ENCODE results near the gene RAD52.
A peak's percentile ranks its signal among the peaks of the same experiment; 100 is the strongest.

RAD52 gene

GRCh38 chr12:949453-950191 is at the start of gene RAD52:
RAD52 (minus strand) TSS chr12:949694; CDS start chr12:933058, 16,636 bp downstream.
- DNase-seq: peak; percentile 99

DNA sequence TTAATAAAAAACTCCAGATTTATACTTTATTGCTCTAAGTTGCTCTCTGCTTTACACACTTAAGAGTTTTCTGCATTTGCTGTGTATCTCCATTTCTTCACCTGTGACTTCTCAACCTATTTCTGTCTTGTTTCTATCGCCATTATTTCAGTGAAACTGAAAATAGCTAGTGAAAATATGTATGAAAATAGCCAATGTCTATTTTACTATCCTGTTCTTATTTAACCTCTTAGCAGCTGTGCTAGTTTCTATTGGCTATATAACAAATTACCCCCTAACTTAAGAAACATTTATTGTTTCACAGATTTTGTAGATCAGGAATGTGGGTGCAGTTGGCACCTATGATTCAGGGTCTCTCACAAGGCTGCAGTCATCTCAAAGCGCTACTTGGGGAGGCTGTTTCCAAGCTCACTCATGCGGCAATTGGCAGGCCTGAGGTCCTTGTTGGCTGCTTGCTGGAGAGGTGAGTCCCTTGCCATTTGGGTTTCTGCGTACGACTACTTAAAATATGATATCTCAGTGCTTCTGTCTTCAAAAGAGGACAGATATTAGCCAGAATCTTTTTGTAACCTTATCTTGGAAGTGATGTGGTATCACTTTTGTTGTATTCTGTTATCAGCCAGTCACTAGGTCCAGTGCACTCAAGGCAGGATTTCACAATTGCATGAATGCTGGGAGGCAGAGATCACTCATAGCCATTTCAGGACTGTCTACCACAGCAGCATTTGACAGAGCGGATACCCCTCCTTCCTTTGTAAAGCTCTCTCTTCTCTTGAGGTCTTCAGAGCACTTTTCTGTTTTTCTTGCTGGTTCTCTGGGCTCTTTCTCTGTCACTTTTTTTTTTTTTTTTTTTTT is 48.8 kb upstream of the RAD52 start:
- DNase-seq: no peak

- no peak for DNase-seq
Measured at GRCh38 chr12:997505-997904, 48.0 kb upstream of the RAD52 start.

GRCh38 chr12:996881-997280 is 47.4 kb upstream of the RAD52 start:
- DNase-seq: no peak

- no peak for DNase-seq
Measured at GRCh38 chr12:992647-993046, 43.2 kb upstream of the RAD52 start.

DNA sequence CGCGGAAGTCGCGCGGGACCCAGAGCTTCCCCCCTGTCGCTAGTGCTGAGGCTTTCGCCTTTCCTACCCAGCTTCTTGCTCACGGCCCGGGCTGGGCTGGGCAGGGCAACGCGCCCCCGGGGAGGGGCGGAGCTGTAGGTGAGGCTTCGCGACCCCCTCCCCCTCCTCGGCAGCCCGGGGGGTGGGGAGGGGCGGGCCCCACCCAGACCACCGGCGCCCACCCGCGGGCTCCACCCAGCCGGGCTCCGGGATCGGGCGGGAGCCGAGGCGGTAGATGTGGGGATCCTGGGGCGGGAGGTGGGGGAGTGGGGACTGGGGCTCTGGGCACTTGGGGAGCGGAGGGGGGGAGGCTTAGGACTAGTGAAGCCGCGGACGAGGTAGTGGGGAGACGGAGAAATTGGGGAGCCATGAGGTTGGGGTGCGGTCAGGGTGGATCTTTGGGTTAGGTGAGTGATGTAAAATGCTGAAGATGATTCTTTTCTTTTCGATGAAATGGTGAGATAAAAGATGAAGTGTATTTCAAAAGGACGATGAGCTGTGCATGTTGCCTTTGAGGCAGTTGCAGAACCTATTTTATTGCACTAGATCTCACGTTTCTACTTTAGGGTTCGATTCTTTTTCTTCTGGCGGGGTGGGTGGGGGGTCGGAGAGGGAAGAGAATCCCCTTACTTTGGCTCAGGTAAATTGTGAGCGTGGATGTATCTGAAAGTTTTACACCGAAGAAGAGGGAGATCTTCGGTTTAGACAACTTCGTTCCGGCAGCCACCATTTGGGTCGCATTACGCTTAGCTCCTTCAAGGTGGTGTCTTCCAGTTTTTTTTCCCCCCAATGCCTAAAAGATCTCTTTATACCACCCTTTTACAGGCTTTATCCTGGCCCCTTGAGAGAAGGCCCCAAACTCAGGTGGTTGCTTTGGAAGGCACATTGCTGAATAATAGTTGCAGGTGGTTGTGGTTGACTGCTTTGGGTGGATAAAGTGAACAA is 42.1 kb upstream of the RAD52 start:
- no peak for DNase-seq

GRCh38 chr12:990661-991349 is 41.3 kb upstream of the RAD52 start, which contains the start of gene ERC1:
ERC1 (plus strand) TSS chr12:991223; CDS start chr12:1027904, 36,681 bp downstream.
- peak; percentile 92 for DNase-seq

DNA sequence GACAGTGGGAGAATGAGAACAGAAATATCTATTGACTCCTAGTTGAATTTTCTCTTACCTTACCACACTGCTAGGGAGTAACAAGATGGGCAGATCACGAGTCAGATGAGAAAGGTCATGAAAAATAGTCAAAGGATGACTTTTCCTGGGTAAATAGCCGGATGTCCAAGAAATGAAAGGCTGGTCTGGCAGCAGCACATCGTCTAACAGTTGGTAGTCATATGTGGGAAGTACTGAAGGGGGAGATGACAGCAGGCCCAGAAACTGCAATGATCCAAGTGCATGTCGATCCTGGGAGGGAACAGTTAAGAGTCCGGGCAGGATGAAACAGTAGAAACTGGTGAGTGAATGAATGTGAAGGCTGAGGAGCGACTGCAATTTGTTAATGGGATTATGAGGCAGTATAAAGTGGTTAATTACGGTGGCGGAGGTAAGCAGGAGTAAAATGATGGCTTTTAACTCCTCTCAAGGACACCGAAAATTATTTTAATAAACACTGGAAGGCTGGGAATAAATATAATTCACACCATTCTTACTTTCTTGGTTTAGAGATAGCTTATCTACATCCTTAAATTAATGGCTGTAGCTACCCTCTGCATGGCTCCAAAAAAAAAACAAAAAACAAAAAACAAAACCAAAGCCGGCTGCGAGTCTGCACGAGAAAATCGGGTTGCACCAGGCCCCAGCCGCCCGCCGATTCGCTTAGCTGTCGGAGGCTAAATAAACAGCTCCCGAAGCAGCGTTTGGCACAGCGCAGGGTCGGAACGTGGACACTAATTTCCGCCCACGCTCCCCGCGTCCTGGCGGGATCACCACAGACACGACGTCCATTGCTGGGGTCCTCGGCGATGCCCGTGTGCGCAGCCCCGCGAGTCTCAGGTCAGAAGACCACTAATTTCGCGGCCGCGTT is 40.5 kb upstream of the RAD52 start:
- peak; percentile 67 for DNase-seq

DNA sequence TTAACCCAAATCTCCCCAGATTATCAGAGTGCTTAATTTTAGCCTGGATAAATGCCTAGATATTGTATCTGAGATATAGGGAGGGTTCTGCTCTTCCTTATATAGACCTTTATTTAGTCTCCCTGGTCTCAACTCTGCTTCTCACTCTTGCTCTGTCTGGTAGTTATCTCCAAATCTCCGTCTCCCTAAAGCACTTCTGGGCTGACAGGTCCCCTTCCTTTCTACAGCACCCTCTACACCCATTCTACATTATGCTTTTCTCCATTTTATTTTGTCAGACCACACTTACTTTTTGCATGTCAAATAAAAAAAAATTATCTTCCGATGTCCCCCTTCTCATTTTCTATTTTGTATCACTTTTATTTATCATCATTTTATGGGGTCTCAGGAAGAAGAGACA is 39.6 kb upstream of the RAD52 start:
- no peak for DNase-seq

- peak; percentile 18 for DNase-seq
Measured at GRCh38 chr12:988646-989045, 39.2 kb upstream of the RAD52 start.

DNA sequence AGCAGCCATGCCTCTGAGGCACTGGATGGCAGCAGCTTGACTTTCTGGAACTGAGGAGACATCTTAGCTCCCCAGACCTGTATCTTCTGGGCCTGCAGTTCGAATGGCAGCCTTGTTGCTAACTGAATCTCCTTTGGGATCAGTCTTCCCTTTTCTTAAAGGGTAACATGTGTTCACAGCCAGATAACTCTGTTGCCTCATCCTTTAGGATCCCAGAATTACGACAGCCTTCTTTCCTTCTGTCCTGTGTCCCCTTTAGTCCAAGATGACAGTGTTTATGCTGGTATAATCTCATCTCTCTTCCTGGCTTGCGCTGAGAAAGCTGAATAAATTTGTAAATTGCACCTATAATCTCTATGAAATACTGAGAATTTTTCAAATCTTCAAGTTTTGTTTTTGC is 32.5 kb upstream of the RAD52 start:
- DNase-seq: peak; percentile 58

GRCh38 chr12:981176-981828 is 31.8 kb upstream of the RAD52 start:
- no peak for DNase-seq

GRCh38 chr12:979349-979748 is 29.9 kb upstream of the RAD52 start:
- DNase-seq: no peak

- peak; percentile 15 for DNase-seq
Measured at GRCh38 chr12:977156-977555, 27.7 kb upstream of the RAD52 start.

- DNase-seq: no peak
Measured at GRCh38 chr12:976644-977043, 27.1 kb upstream of the RAD52 start.

DNA sequence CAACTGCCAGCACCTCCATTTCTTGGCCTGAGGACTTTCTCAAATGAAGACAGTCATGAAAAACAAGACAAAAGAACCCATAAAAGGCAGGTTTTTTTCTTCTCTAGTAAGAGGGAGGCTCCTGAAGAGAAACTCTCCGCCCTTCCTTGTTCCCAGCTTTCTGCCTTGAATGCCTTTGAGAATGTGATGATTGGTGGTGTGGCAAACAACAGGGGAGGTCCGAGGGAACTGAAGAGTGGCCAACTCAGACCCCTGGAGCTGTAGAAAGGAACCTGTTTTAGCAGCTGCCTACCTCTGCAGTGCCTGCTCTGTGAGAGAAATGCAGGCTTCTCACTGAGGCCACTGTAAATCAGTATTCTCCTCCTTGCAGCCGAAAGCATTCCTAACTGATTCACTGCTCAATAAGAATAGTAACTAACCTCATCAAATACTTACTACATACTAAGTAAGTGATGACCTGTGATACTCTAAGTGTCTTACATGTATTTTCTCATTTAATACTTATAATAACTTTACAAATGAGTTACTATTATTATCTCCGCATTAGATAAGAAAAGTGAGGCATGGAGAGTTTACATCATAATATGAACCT is 24.9 kb upstream of the RAD52 start:
- no peak for DNase-seq

DNA sequence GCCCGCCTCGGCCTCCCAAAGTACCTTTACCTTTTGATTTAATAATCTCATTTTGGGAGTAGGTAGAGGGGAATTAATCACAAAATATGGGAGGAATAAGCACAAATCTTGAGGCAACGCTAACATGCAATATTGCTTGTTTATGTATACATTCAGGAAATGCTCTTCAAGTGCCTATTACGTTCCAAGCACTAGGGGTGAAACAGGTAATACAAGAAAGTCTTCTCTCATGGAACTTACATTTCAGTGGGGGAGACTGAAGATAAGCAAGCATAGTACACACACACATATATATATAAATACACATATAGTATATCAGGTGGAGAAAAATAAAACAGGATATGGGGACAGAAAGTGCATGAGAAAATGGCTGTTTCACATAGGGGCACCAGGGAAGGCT is 22.5 kb upstream of the RAD52 start:
- DNase-seq: no peak

GRCh38 chr12:969821-970220 is 20.3 kb upstream of the RAD52 start:
- no peak for DNase-seq

- no peak for DNase-seq
Measured at GRCh38 chr12:968545-968944, 19.1 kb upstream of the RAD52 start.

DNA sequence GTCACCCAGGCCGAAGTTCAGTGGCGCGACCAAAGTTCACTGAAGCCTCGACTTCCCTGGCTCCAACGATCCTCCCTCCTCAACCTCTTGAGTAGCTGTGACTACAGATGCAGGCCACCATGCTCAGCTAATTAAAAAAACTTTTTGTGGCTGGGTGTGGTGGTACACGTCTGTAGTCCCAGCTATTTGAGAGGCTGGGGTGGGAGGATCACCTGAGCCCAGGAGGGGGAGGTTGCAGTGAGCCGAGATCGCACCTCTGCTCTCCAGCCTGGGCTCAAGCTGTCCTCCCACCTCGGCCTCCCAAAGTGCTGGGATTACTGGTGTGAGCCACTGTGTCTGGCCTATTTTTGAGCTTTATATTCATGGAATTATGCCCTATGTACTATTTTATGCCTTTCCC is 18.1 kb upstream of the RAD52 start:
- DNase-seq: no peak
